Right lobe of liver (tissue), 4 donors: ENCODE measurements around the gene USP33.

ENCODE experiments used
- POLR2A ChIP-seq: fragments of 450-650 bp; IDR thresholded peaks from one replicate; pipeline ENCODE4 v1.6.1; 2017; ENCODE audit warnings: antibody characterized with exemption, mild to moderate bottlenecking
- TF ChIP-seq, protein P1 (sequence below), 4 donors: fragments of 200-600 bp in 3 of 4; fragments of 450-650 bp in 1 of 4; IDR thresholded peaks; one replicate each; pipeline versions ENCODE4 v1.5.1 to v1.8.0; 2016 to 2022; ENCODE audit warnings: antibody characterized with exemption in 4 of 4, mild to moderate bottlenecking in 2 of 4
- donor health status: DM: no; HTN: no; CAD: no.
- donor health status: DM: no; HTN: no; CAD: no.
- donor health status: DM: no; HTN: yes; CAD: no.

DNA sequence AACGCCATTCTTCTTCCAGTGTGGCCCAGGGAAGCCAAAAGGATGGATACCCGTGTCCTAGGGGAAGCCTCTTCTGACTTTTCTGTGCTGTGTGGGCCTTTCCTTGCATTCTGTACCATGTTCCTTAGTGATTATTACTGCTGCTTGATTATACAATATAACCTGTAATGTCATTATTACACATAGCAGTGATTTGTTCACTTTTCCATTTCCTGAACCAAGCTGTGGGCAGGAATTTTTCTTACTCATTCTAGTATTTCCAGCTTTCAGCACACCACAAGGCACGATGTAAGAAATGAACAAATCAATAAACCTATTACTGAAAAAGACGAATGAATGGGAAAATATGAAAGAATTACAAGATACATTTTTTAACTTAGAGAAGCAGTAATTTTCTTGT, 8.4 kb upstream of the USP33 start:
- TF ChIP-seq, protein P1, sequence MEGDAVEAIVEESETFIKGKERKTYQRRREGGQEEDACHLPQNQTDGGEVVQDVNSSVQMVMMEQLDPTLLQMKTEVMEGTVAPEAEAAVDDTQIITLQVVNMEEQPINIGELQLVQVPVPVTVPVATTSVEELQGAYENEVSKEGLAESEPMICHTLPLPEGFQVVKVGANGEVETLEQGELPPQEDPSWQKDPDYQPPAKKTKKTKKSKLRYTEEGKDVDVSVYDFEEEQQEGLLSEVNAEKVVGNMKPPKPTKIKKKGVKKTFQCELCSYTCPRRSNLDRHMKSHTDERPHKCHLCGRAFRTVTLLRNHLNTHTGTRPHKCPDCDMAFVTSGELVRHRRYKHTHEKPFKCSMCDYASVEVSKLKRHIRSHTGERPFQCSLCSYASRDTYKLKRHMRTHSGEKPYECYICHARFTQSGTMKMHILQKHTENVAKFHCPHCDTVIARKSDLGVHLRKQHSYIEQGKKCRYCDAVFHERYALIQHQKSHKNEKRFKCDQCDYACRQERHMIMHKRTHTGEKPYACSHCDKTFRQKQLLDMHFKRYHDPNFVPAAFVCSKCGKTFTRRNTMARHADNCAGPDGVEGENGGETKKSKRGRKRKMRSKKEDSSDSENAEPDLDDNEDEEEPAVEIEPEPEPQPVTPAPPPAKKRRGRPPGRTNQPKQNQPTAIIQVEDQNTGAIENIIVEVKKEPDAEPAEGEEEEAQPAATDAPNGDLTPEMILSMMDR (IDR thresholded peaks at IDR 0.05), result no peak
- no peak for TF ChIP-seq POLR2A
